Mesenchymal stem cell (in vitro differentiated cells and primary cell): ENCODE measurements around the gene RPUSD2.

Experiments
- DNase-seq: peaks from one replicate; pipeline ENCODE4 v3.0.0-alpha.2; 2013
- H2AFZ ChIP-seq: one replicate; pipeline ENCODE4 v1.6.1; 2013; ENCODE audit warnings: low read depth, mild to moderate bottlenecking, control low read depth, inconsistent platforms, low read length, moderate library complexity
- H2AK5ac ChIP-seq: 2 replicates; pipeline ENCODE4 v1.6.1; 2013; ENCODE audit warnings: low read length, moderate library complexity, mild to moderate bottlenecking, inconsistent platforms; ENCODE audit not compliant: severe bottlenecking
- H2BK120ac ChIP-seq: one replicate; pipeline ENCODE4 v1.6.1; 2013; ENCODE audit warnings: low read depth, mild to moderate bottlenecking, inconsistent platforms, low read length, moderate library complexity
- H2BK12ac ChIP-seq, 2 experiments: one replicate each; pipeline ENCODE4 v1.6.1; 2013; ENCODE audit warnings: inconsistent platforms in 2 of 2, low read length in 2 of 2, mild to moderate bottlenecking in 2 of 2, moderate library complexity in 2 of 2, control low read depth in 1 of 2
- H2BK15ac ChIP-seq: one replicate; pipeline ENCODE4 v1.6.1; 2013; ENCODE audit warnings: mild to moderate bottlenecking, low read depth, inconsistent platforms; ENCODE audit not compliant: poor library complexity, severe bottlenecking
- H2BK5ac ChIP-seq: 2 replicates; pipeline ENCODE4 v1.6.1; 2013; ENCODE audit warnings: low read depth, mild to moderate bottlenecking, low read length, control low read depth, inconsistent platforms; ENCODE audit not compliant: poor library complexity, severe bottlenecking
- H3K14ac ChIP-seq, 2 experiments: one replicate each; pipeline ENCODE4 v1.6.1; 2013; ENCODE audit warnings: inconsistent platforms in 2 of 2, low read length in 2 of 2, control low read depth in 1 of 2, mild to moderate bottlenecking in 1 of 2, moderate library complexity in 1 of 2
- H3K18ac ChIP-seq, 2 experiments: one replicate each; pipeline ENCODE4 v1.6.1; 2013; ENCODE audit warnings: inconsistent platforms in 2 of 2, low read length in 2 of 2, control low read depth in 1 of 2, low read depth in 1 of 2, mild to moderate bottlenecking in 1 of 2
- H3K23ac ChIP-seq, 2 experiments: one replicate each; pipeline ENCODE4 v1.6.1; 2013; ENCODE audit warnings: inconsistent platforms in 2 of 2, low read length in 2 of 2, mild to moderate bottlenecking in 2 of 2, moderate library complexity in 2 of 2, control low read depth in 1 of 2
- H3K27ac ChIP-seq: 2 replicates; pipeline ENCODE4 v1.5.1; 2013; ENCODE audit warnings: mild to moderate bottlenecking, moderate library complexity, low read length, control low read depth, inconsistent platforms; ENCODE audit not compliant: poor library complexity, severe bottlenecking
- H3K27me3 ChIP-seq, 2 experiments: 2 replicates each; pipeline versions ENCODE4 v1.6.1 to v1.7.0; 2013; ENCODE audit warnings: low read length in 2 of 2, mild to moderate bottlenecking in 2 of 2, moderate library complexity in 2 of 2, control low read depth in 1 of 2, inconsistent platforms in 1 of 2; ENCODE audit not compliant: control insufficient read depth in 1 of 2, insufficient read depth in 1 of 2
- H3K36me3 ChIP-seq, 2 experiments: 2 replicates each; pipeline versions ENCODE4 v1.6.1 to v1.7.0; 2013; ENCODE audit warnings: low read length in 2 of 2, control low read depth in 1 of 2, inconsistent platforms in 1 of 2, low read depth in 1 of 2, mild to moderate bottlenecking in 1 of 2; ENCODE audit not compliant: insufficient read depth in 2 of 2, control insufficient read depth in 1 of 2
- H3K4ac ChIP-seq, 2 experiments: one replicate each; pipeline ENCODE4 v1.6.1; 2013; ENCODE audit warnings: inconsistent platforms in 2 of 2, low read length in 2 of 2, mild to moderate bottlenecking in 2 of 2, moderate library complexity in 2 of 2, control low read depth in 1 of 2, low read depth in 1 of 2
- H3K4me1 ChIP-seq: 2 replicates; pipeline ENCODE4 v1.6.1; 2013; ENCODE audit warnings: low read depth, low read length, control low read depth; ENCODE audit not compliant: control insufficient read depth, insufficient read depth
- H3K4me2 ChIP-seq: 2 replicates; pipeline ENCODE4 v1.6.1; 2013; ENCODE audit warnings: low read length, mild to moderate bottlenecking, inconsistent platforms; ENCODE audit not compliant: poor library complexity, severe bottlenecking
- H3K4me3 ChIP-seq, 2 experiments: 2 replicates each; pipeline versions ENCODE4 v1.5.1 to v1.7.0; 2013; ENCODE audit warnings: low read length in 2 of 2, mild to moderate bottlenecking in 2 of 2, control low read depth in 1 of 2, low read depth in 1 of 2; ENCODE audit not compliant: insufficient read depth in 1 of 2
- H3K79me1 ChIP-seq: replicated peaks from 2 replicates; pipeline ENCODE4 v1.6.1; 2013; ENCODE audit warnings: mild to moderate bottlenecking, control low read depth, low read length, inconsistent platforms; ENCODE audit not compliant: poor library complexity, severe bottlenecking
- H3K9ac ChIP-seq: 2 replicates; pipeline ENCODE4 v1.7.0; 2013; ENCODE audit warnings: mild to moderate bottlenecking, low read length, moderate library complexity
- H3K9me3 ChIP-seq: 2 replicates; pipeline ENCODE4 v1.7.0; 2013; ENCODE audit warnings: mild to moderate bottlenecking, low read length; ENCODE audit not compliant: control insufficient read depth
- H4K8ac ChIP-seq: one replicate; pipeline ENCODE4 v1.6.1; 2013; ENCODE audit warnings: inconsistent platforms, mild to moderate bottlenecking, low read length, moderate library complexity
- H4K91ac ChIP-seq: one replicate; pipeline ENCODE4 v1.6.1; 2013; ENCODE audit warnings: mild to moderate bottlenecking, low read length, inconsistent platforms
- WGBS: methylation state at CpG from one replicate; pipeline ENCODE4 v1.1.7; 2013; ENCODE audit warnings: mixed read lengths; 5-methylcytosine and 5-hydroxymethylcytosine counted together

Gene RPUSD2

DNA sequence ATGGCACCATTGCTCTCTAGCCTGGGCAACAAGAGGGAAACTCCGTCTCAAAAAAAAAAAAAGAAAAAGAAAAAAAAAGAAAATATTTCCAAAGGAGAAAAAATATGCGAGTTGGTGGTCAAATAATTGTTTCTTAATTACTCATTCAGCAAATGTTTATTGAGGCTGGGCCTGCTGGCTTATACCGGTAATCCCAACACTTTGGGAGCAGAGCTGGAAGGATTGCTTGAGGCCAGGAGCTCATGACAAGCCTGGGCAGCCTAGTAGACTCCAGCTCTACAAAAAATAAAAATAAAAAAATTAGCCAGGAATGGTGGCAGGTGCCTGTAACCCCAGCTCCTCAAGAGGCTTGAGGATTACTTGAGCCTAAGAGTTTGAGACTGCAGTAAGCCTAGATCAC lies 29.0 kb downstream of the RPUSD2 start:
- H3K18ac ChIP-seq: no peak overlapping the region
- no peak overlapping the region for H3K4me2 ChIP-seq
- H4K91ac ChIP-seq: no peak overlapping the region
- no peak overlapping the region for H2AFZ ChIP-seq
- peaks cover 21% of the 10 kb centered on the region for H3K79me1 ChIP-seq
- no peak overlapping the region for H3K23ac ChIP-seq
- no peak overlapping the region for H3K9ac ChIP-seq
- no peak overlapping the region for H3K14ac ChIP-seq
- no peak overlapping the region for H3K27ac ChIP-seq
- no peaks in the 10 kb centered on the region for H3K36me3 ChIP-seq
- H2BK5ac ChIP-seq: no peak overlapping the region
- no peak overlapping the region for H2BK15ac ChIP-seq
- no peak overlapping the region for H2BK120ac ChIP-seq
- no peaks in the 10 kb centered on the region for H3K27me3 ChIP-seq
- H2BK12ac ChIP-seq: no peak overlapping the region
- no peaks in the 10 kb centered on the region for H3K9me3 ChIP-seq
- no peak for DNase-seq
- no peaks in the 10 kb centered on the region for H3K4me1 ChIP-seq
- no peak overlapping the region for H4K8ac ChIP-seq
- no peak overlapping the region for H2AK5ac ChIP-seq
- no peak overlapping the region for H3K4ac ChIP-seq
- no CpG with 5 or more reads among the region's 3 CpGs for WGBS
- no peak overlapping the region for H3K4me3 ChIP-seq

DNA sequence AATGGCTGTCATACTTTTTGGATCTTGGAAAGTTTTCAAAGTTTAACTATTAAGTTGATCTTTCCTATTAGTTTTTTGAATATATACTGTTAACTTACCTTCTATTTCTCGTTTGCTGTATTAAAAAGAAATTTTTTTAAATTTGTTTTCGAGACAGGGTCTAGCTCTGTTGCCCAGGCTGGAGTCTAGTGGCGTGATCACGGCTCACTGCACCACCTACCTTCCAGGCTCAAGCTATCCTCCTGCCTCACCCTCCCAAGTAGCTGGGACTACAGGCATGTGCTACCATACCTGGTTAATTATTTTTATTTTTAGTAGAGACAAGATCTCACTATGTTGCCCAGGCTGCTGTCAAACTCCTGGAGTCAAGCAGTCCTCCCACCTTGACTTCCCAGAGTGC lies 29.6 kb downstream of the RPUSD2 start:
- Histone ChIP-seq H3K27me3 (no peaks in the 10 kb centered on the region), H3K23ac (no peak overlapping the region), H2AFZ (no peak overlapping the region), H3K14ac (no peak overlapping the region), H2AK5ac (no peak overlapping the region), H2BK15ac (no peak overlapping the region), H3K4me2 (no peak overlapping the region), H3K9me3 (no peaks in the 10 kb centered on the region), H3K79me1 (peaks cover 25% of the 10 kb centered on the region), H3K36me3 (no peaks in the 10 kb centered on the region), H3K4me1 (no peaks in the 10 kb centered on the region), H2BK5ac (no peak overlapping the region), H2BK12ac (no peak overlapping the region), H4K91ac (no peak overlapping the region), H3K4me3 (no peak overlapping the region), H4K8ac (no peak overlapping the region), H3K9ac (no peak overlapping the region), H3K4ac (no peak overlapping the region), H2BK120ac (no peak overlapping the region), H3K18ac (no peak overlapping the region), H3K27ac (no peak overlapping the region)
- DNase-seq: no peak
- WGBS: 86% methylated on average over 4 of the region's 4 CpGs

DNA sequence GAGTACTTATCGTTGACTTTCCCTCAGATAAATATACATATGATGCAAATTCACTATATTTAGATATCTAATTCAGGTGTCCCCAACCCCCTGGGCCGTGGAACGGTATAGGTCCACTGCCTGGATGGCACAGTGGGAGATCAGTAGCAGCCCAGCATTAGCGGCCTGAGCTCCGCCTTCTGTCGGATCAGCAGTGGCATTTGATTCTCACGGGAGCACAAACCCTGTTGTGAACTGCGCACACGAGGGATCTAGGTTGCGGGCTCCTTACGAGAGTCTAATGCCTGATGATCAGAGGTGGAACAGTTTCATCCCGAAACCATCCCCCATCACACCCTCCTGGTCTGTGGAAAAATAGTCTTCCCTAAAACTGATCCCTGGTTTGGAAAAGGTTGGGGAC lies 31.9 kb downstream of the RPUSD2 start:
- H3K18ac ChIP-seq: no peak overlapping the region
- no peak overlapping the region for H3K27ac ChIP-seq
- H2BK5ac ChIP-seq: no peak overlapping the region
- no peak overlapping the region for H2BK15ac ChIP-seq
- no peak for DNase-seq
- H3K14ac ChIP-seq: no peak overlapping the region
- no peak overlapping the region for H3K4ac ChIP-seq
- no peak overlapping the region for H2AFZ ChIP-seq
- no peaks in the 10 kb centered on the region for H3K36me3 ChIP-seq
- 95% methylated on average over 10 of the region's 12 CpGs for WGBS
- no peak overlapping the region for H2AK5ac ChIP-seq
- H4K8ac ChIP-seq: no peak overlapping the region
- no peak overlapping the region for H3K4me3 ChIP-seq
- H3K9me3 ChIP-seq: no peaks in the 10 kb centered on the region
- H3K4me1 ChIP-seq: no peaks in the 10 kb centered on the region
- H3K4me2 ChIP-seq: no peak overlapping the region
- no peak overlapping the region for H2BK120ac ChIP-seq
- peak overlapping the region in 1 of 2 experiments; percentile 19 for H2BK12ac ChIP-seq
- H3K79me1 ChIP-seq: peaks cover 30% of the 10 kb centered on the region
- no peaks in the 10 kb centered on the region for H3K27me3 ChIP-seq
- H3K23ac ChIP-seq: no peak overlapping the region
- no peak overlapping the region for H3K9ac ChIP-seq
- no peak overlapping the region for H4K91ac ChIP-seq

DNA sequence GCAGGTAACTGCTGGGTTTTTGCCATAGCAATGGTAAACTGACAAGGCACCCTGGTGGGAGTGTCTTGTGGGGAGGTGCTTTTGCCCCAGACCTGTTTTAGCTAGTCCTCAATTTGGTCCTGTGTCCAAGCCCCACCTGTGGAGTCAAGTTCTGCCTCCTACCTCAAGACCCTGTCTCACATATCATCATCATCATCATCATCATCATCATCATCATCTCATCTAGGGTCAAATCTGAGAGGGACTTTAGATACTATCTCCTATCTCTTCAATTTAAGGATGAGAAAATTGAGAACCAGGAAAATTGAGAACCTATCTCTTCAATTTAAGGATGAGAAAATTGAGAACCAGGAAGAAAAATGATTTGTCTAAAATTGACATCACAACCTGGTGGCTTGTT lies 34.8 kb downstream of the RPUSD2 start:
- Histone ChIP-seq H3K27ac (no peak overlapping the region), H3K79me1 (peaks cover 17% of the 10 kb centered on the region), H4K91ac (no peak overlapping the region), H2BK5ac (no peak overlapping the region), H4K8ac (no peak overlapping the region), H3K4me2 (no peak overlapping the region), H2BK12ac (no peak overlapping the region), H2BK120ac (no peak overlapping the region), H3K36me3 (no peaks in the 10 kb centered on the region), H3K4me3 (no peak overlapping the region), H3K14ac (no peak overlapping the region), H3K4me1 (no peaks in the 10 kb centered on the region), H2AFZ (no peak overlapping the region), H3K18ac (no peak overlapping the region), H3K27me3 (no peaks in the 10 kb centered on the region), H2BK15ac (no peak overlapping the region), H3K9me3 (no peaks in the 10 kb centered on the region), H2AK5ac (no peak overlapping the region), H3K4ac (no peak overlapping the region), H3K9ac (no peak overlapping the region), H3K23ac (no peak overlapping the region)
- DNase-seq: no peak
